Psoas muscle (tissue), 8 donors: ENCODE data around the gene PLEKHG2. TPM values are rescaled to one million over a fixed set of nuclear protein-coding genes. Genes with fewer than 3 reads are reported as not detected.

Experiments used
- ATAC-seq, 4 donors: fragments of 200-7000 bp; cut with Tn5 transposase; one replicate each; pipeline ENCODE4 v1.9.1; 2020; ENCODE audit warnings: moderate library complexity in 3 of 4, mild to moderate bottlenecking in 2 of 4
- DNase-seq, 2 donors: peaks; one replicate each; pipeline ENCODE4 v3.0.0-alpha.2; 2020
- H3K27ac ChIP-seq: fragments of 200-600 bp; one replicate; pipeline ENCODE4 v1.8.0; 2022
- H3K27me3 ChIP-seq, 3 donors: fragments of 200-600 bp in 1 of 3; one replicate each; pipeline versions ENCODE4 v1.6.1 to v1.8.0; 2013 to 2022; ENCODE audit warnings: low read length in 2 of 3, mild to moderate bottlenecking in 2 of 3, moderate library complexity in 1 of 3; ENCODE audit not compliant: insufficient read depth in 3 of 3
- H3K36me3 ChIP-seq, 2 donors: fragments of 200-600 bp in 1 of 2; one replicate each; pipeline versions ENCODE4 v1.6.1 to v1.8.0; 2013 to 2022; ENCODE audit warnings: low read depth in 1 of 2, mild to moderate bottlenecking in 1 of 2, moderate library complexity in 1 of 2; ENCODE audit not compliant: insufficient read depth in 1 of 2
- H3K4me1 ChIP-seq: fragments of 200-600 bp; one replicate; pipeline ENCODE4 v1.8.0; 2022
- H3K4me3 ChIP-seq: fragments of 200-600 bp; one replicate; pipeline ENCODE4 v1.8.0; 2022; ENCODE audit warnings: mild to moderate bottlenecking
- H3K9me3 ChIP-seq: fragments of 200-600 bp; one replicate; pipeline ENCODE4 v1.8.0; 2022
- CTCF ChIP-seq: fragments of 200-600 bp; IDR thresholded peaks from one replicate; pipeline ENCODE4 v1.8.0; 2022; ENCODE audit warnings: antibody characterized with exemption
- WGBS, 3 donors: extraction: QIAGEN DNeasy Blood & Tissue Kit; methylation state at CpG; one replicate each; pipeline versions ENCODE4 v1.1.6 to v1.1.7; 2013; 5-methylcytosine and 5-hydroxymethylcytosine counted together
- intact Hi-C, 2 donors: fragments of 100-400 bp; cut with DNase I; formaldehyde crosslinking; loops; one replicate each; pipeline versions ENCODE4 v1.11.0 to v1.14.2; 2022
- polyA plus RNA-seq, 3 donors: library from polyadenylated mRNA; stranded (reverse); fragments of 200-250 nt; gene quantifications; one replicate each; pipeline ENCODE4 v1.2.3, GENCODE V29; 2013
- total RNA-seq, 4 donors: library from RNA; stranded (reverse); fragmentation: NEBNext Ultra II Directional in 2 of 4; extraction: Animal tissue kit (Norgen Biotek cat#: 25700) in 2 of 4; gene quantifications; one replicate each; pipeline versions ENCODE4 v1.2.1 to v1.2.4, GENCODE V29; 2021 to 2023
- donor health status: healthy with polysubstance abuse.
- donor health status: DM: no; HTN: no; CAD: no; lungs with moderate emphysema.
- donor health status: Bipolar disorder and iron deficiency.
- donor health status: healthy.
- donor health status: DM: yes; HTN: yes; CAD: no.
- donor health status: DM: no; HTN: no; CAD: no.
- donor health status: DM: no; HTN: no; CAD: no.
- donor health status: DM: yes; HTN: yes; CAD: no.

PLEKHG2 gene
- total and polyA plus RNA-seq, 7 donors, result 2.4 to 8.0 (median 6.8) TPM

- WGBS, 3 donors, result 77 to 96% (median 85%) methylated on average over 1 of the region's 1 CpG
- TF ChIP-seq CTCF, result no peak
- intact Hi-C loops, result no loop called here
- peaks cover 4 to 66% of the 10 kb centered on the region in 2 donors for H3K36me3 ChIP-seq
- H3K4me3 ChIP-seq, result no peak overlapping the region
- H3K4me1 ChIP-seq, result peaks cover 45% of the 10 kb centered on the region
- no peak for DNase-seq
- H3K27me3 ChIP-seq, result no peaks in the 10 kb centered on the region
- H3K27ac ChIP-seq, result peak overlapping the region; percentile 76
- H3K9me3 ChIP-seq, result no peaks in the 10 kb centered on the region
- no peak for ATAC-seq
Measured at GRCh38 chr19:39365531-39365930, 46.9 kb upstream of the PLEKHG2 start.

DNA sequence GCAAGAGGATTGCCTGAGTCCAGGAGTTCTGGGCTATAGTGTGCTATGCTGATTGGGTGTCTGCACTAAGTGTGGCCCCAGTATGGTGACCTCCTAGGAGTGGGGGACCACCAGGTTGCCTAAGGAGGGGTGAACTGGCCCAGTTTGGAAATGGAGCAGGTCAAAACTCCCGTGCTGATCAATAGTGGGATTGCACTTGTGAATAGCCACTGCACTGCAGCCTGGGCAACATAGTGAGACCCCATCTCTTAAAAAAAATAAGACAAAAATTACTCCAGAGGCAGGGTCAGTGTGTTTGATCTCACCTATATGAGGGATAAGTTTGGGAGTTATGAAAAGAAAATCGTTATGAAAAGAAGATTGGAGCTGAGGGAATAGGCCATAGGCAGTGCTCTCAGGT is 43.3 kb upstream of the PLEKHG2 start:
- Histone ChIP-seq H3K4me3 (no peak overlapping the region), H3K9me3 (no peaks in the 10 kb centered on the region), H3K36me3 (peaks cover 4 to 57% of the 10 kb centered on the region in 2 donors), H3K27ac (no peak overlapping the region), H3K27me3 (no peaks in the 10 kb centered on the region), H3K4me1 (peaks cover 40% of the 10 kb centered on the region)
- no peak for ATAC-seq
- TF ChIP-seq CTCF, result no peak
- intact Hi-C loops, result no loop called here
- no peak for DNase-seq
- 85 to 89% (median 85%) methylated on average over 2 of the region's 2 CpGs for WGBS, 3 donors

- no peak for TF ChIP-seq CTCF
- 84 to 94% (median 87%) methylated on average over 5 of the region's 5 CpGs for WGBS, 3 donors
- DNase-seq (no peak), ATAC-seq (no peak)
- intact Hi-C loops, result no loop called here
- Histone ChIP-seq H3K27ac (no peak overlapping the region), H3K4me1 (peaks cover 26% of the 10 kb centered on the region), H3K27me3 (no peaks in the 10 kb centered on the region), H3K4me3 (no peak overlapping the region), H3K36me3 (peaks cover 4 to 72% of the 10 kb centered on the region in 2 donors), H3K9me3 (no peaks in the 10 kb centered on the region)
Measured at GRCh38 chr19:39370735-39371134, 41.7 kb upstream of the PLEKHG2 start.

- Histone ChIP-seq H3K27me3 (no peaks in the 10 kb centered on the region), H3K36me3 (peaks cover 12 to 79% of the 10 kb centered on the region in 2 donors), H3K4me3 (peak overlapping the region; percentile 3), H3K4me1 (peaks cover 21% of the 10 kb centered on the region), H3K9me3 (no peaks in the 10 kb centered on the region), H3K27ac (peak overlapping the region; percentile 83)
- 27 to 34% (median 28%) methylated on average over 8 of the region's 8 CpGs for whole genome bisulfite sequencing, 3 donors
- ATAC-seq (peak; percentile 87 to 92 (median 88)), DNase-seq (peak; percentile 84 to 87)
- TF ChIP-seq CTCF, result no peak
- intact Hi-C loops, result no loop called here
Measured at GRCh38 chr19:39372047-39372802, 40.2 kb upstream of the PLEKHG2 start.

- WGBS, 3 donors, result 37 to 41% (median 39%) methylated on average over 2 of the region's 2 CpGs
- intact Hi-C loops, result no loop called here
- H3K36me3 ChIP-seq, result peaks cover 13 to 82% of the 10 kb centered on the region in 2 donors
- H3K4me3 ChIP-seq, result peak overlapping the region; percentile 3
- no peak for DNase-seq
- no peaks in the 10 kb centered on the region for H3K9me3 ChIP-seq
- peak in 3 of 4 donors; percentile 27 to 48 (median 29) for ATAC-seq
- H3K4me1 ChIP-seq, result peaks cover 21% of the 10 kb centered on the region
- peak overlapping the region; percentile 83 for H3K27ac ChIP-seq
- no peak for TF ChIP-seq CTCF
- no peaks in the 10 kb centered on the region for H3K27me3 ChIP-seq
Measured at GRCh38 chr19:39372941-39373340, 39.5 kb upstream of the PLEKHG2 start.
